WTC11 (cell line): Measurements from ENCODE around the gene TMEM120B. TPM values are rescaled to one million over a fixed set of nuclear protein-coding genes. Genes with fewer than 3 reads are reported as not detected.

Experiments used
- ATAC-seq: fragments of 200-7000 bp; cut with Tn5 transposase; 2 replicates; pipeline ENCODE4 v1.10.0; 2021; ENCODE audit warnings: mild to moderate bottlenecking, moderate library complexity
- CTCF ChIA-PET: fragments of 300-600 bp; sonication (Branson Sonifier 250); formaldehyde crosslinking; loops from one replicate; lab custom pipeline; 2021; ENCODE audit warnings: antibody characterized with exemption; lab: Charles Lee
- POLR2A ChIA-PET: fragments of 350-600 bp; sonication (Branson Sonifier 250); formaldehyde crosslinking; loops from one replicate; lab custom pipeline; 2021; ENCODE audit warnings: antibody characterized with exemption; lab: Charles Lee
- DNase-seq: peaks from one replicate; pipeline ENCODE4 v3.0.0; 2021; ENCODE audit warnings: low spot score
- H3K27ac Mint-ChIP-seq: 2 replicates; pipeline ENCODE4 v1.8.0; 2021; ENCODE audit warnings: mixed read lengths
- H3K27me3 Mint-ChIP-seq: 2 replicates; pipeline ENCODE4 v1.8.0; 2021; ENCODE audit warnings: low read depth, mild to moderate bottlenecking, moderate library complexity, mixed read lengths
- H3K36me3 Mint-ChIP-seq: 2 replicates; pipeline ENCODE4 v1.8.0; 2021; ENCODE audit warnings: mixed read lengths
- H3K4me1 Mint-ChIP-seq: 2 replicates; pipeline ENCODE4 v1.8.0; 2022; ENCODE audit warnings: mixed read lengths
- H3K4me3 Mint-ChIP-seq: 2 replicates; pipeline ENCODE4 v1.8.0; 2021; ENCODE audit warnings: mild to moderate bottlenecking, moderate library complexity, mixed read lengths
- H3K9me3 Mint-ChIP-seq: 2 replicates; pipeline ENCODE4 v1.8.0; 2021; ENCODE audit warnings: mixed read lengths
- AR ChIP-seq: fragments of 250-450 bp; sonication (Bioruptor Pico); IDR thresholded peaks from 2 replicates; pipeline ENCODE4 v1.9.0; 2021; ENCODE audit warnings: mild to moderate bottlenecking
- ATF1 ChIP-seq: sonication (generic); formaldehyde crosslinking; IDR thresholded peaks from 2 replicates; pipeline ENCODE4 v1.8.1; 2023; ENCODE audit warnings: mild to moderate bottlenecking, moderate library complexity, missing genetic modification reagents
- ATF2 ChIP-seq: sonication (generic); formaldehyde crosslinking; IDR thresholded peaks from 2 replicates; pipeline ENCODE4 v1.8.1; 2022; ENCODE audit warnings: low read depth, missing genetic modification reagents, borderline replicate concordance
- CDX4 ChIP-seq: fragments of 250-450 bp; sonication (Bioruptor Pico); IDR thresholded peaks from 2 replicates; pipeline ENCODE4 v1.9.0; 2021; ENCODE audit warnings: moderate library complexity, mild to moderate bottlenecking, inconsistent platforms, borderline replicate concordance
- E2F4 ChIP-seq: sonication (generic); formaldehyde crosslinking; IDR thresholded peaks from 2 replicates; pipeline ENCODE4 v1.8.1; 2022; ENCODE audit warnings: low read depth, mild to moderate bottlenecking, moderate library complexity, missing genetic modification reagents, borderline replicate concordance
- ESRRA ChIP-seq: sonication (generic); formaldehyde crosslinking; IDR thresholded peaks from 2 replicates; pipeline ENCODE4 v1.8.1; 2022; ENCODE audit warnings: mild to moderate bottlenecking, missing genetic modification reagents, borderline replicate concordance
- FOXP1 ChIP-seq: sonication (generic); formaldehyde crosslinking; IDR thresholded peaks from 2 replicates; pipeline ENCODE4 v1.8.0; 2022; ENCODE audit warnings: missing genetic modification reagents, mild to moderate bottlenecking, moderate library complexity, borderline replicate concordance
- JAZF1 ChIP-seq: fragments of 250-450 bp; sonication (Bioruptor Pico); IDR thresholded peaks from 2 replicates; pipeline ENCODE4 v1.9.0; 2021; ENCODE audit warnings: moderate library complexity, mild to moderate bottlenecking, inconsistent platforms
- MAX ChIP-seq: sonication (generic); formaldehyde crosslinking; IDR thresholded peaks from 2 replicates; pipeline ENCODE4 v1.8.0; 2022; ENCODE audit warnings: mild to moderate bottlenecking, missing genetic modification reagents
- NFYB ChIP-seq: sonication (generic); formaldehyde crosslinking; conservative IDR thresholded peaks from 2 replicates; pipeline ENCODE4 v1.8.0; 2022; ENCODE audit warnings: low read depth, missing genetic modification reagents
- NR3C1 ChIP-seq: sonication (generic); formaldehyde crosslinking; conservative IDR thresholded peaks from 2 replicates; pipeline ENCODE4 v1.8.1; 2023; ENCODE audit warnings: low read depth, mild to moderate bottlenecking, missing genetic modification reagents
- SP1 ChIP-seq: sonication (generic); formaldehyde crosslinking; conservative IDR thresholded peaks from 2 replicates; pipeline ENCODE4 v1.8.1; 2022; ENCODE audit warnings: missing genetic modification reagents
- TEAD4 ChIP-seq: sonication (generic); formaldehyde crosslinking; IDR thresholded peaks from 2 replicates; pipeline ENCODE4 v1.8.0; 2022; ENCODE audit warnings: mild to moderate bottlenecking, missing genetic modification reagents
- ZNF416 ChIP-seq: fragments of 250-450 bp; sonication (Bioruptor Pico); IDR thresholded peaks from 2 replicates; pipeline ENCODE4 v1.9.0; 2021; ENCODE audit warnings: mild to moderate bottlenecking, inconsistent platforms
- ZNF671 ChIP-seq: fragments of 250-450 bp; sonication (Bioruptor Pico); IDR thresholded peaks from 2 replicates; pipeline ENCODE4 v1.8.0; 2021; ENCODE audit warnings: mild to moderate bottlenecking
- ZSCAN18 ChIP-seq: fragments of 250-450 bp; sonication (Bioruptor Pico); IDR thresholded peaks from 2 replicates; pipeline ENCODE4 v2.1.2; 2022; ENCODE audit warnings: mild to moderate bottlenecking, moderate library complexity
- total RNA-seq: library from RNA; stranded (reverse); gene quantifications from 3 replicates; pipeline ENCODE4 v1.2.3, GENCODE V29; 2021

TMEM120B gene
- total RNA-seq, 1 experiment from 2014 or later: 36.9 TPM

GRCh38 chr12:121812921-121813896, 100.7 kb downstream of the TMEM120B start (continued):
- TF ChIP-seq TEAD4 (CRISPR knock-in tag) (no peak), CDX4 (no peak), FOXP1 (CRISPR knock-in tag) (no peak), JAZF1 (no peak), NFYB (CRISPR knock-in tag) (no peak), AR (CRISPR knock-in tag) (no peak)
- TF ChIP-seq, all 79 proteins: peak for 0

- Mint-ChIP-seq H3K4me3 (peak overlapping the region; percentile 87; the same call in 1 of the 2 replicates), H3K4me1 (peaks cover 23% of the 10 kb centered on the region), H3K27ac (no peak overlapping the region), H3K9me3 (no peaks in the 10 kb centered on the region), H3K36me3 (peaks cover 21% of the 10 kb centered on the region), H3K27me3 (no peaks in the 10 kb centered on the region)
- POLR2A ChIA-PET: no interaction called here
- ATAC-seq (no peak), DNase-seq (no peak)
- CTCF ChIA-PET: no interaction called here
- TF ChIP-seq MAX (CRISPR knock-in tag): no peak
- TF ChIP-seq ZSCAN18 (CRISPR knock-in tag): no peak
- no peak for TF ChIP-seq NFYB (CRISPR knock-in tag)
- no peak for TF ChIP-seq SP1 (CRISPR knock-in tag)
- no peak for TF ChIP-seq E2F4 (CRISPR knock-in tag)
- TF ChIP-seq ESRRA: no peak
- TF ChIP-seq ZNF671 (CRISPR knock-in tag): no peak
- TF ChIP-seq ZNF416: no peak
- no peak for TF ChIP-seq ATF2
- no peak for TF ChIP-seq NR3C1
- no peak for TF ChIP-seq ATF1 (CRISPR knock-in tag)
- TF ChIP-seq, all 79 proteins: peak for 0
Observed at GRCh38 chr12:121813951-121814350, 101.4 kb downstream of the TMEM120B start.
